ENCODE data around the gene VIPR1. TPM values are rescaled to one million over a fixed set of nuclear protein-coding genes. Genes with fewer than 3 reads are reported as not detected.

VIPR1 gene
- total RNA-seq, 1 donor from 2014 or later = 184 TPM

- Histone ChIP-seq H3K4me3 (no peak overlapping the region), H3K27ac (no peak overlapping the region), H3K4me1 (peaks cover 3% of the 10 kb centered on the region), H3K9me3 (no peaks in the 10 kb centered on the region), H3K27me3 (no peaks in the 10 kb centered on the region), H3K36me3 (no peaks in the 10 kb centered on the region)
- DNase-seq (no peak), ATAC-seq (no peak)
- intact Hi-C loops (cut with DNase I) = no loop called here
- TF ChIP-seq CTCF (IDR thresholded peaks at IDR 0.05) = no peak
Observed at GRCh38 chr3:42468111-42468510, 34.3 kb upstream of the VIPR1 start.

GRCh38 chr3:42472555-42472954 lies 29.9 kb upstream of the VIPR1 start:
- ATAC-seq (no peak), DNase-seq (no peak)
- Histone ChIP-seq H3K9me3 (no peaks in the 10 kb centered on the region), H3K27me3 (no peaks in the 10 kb centered on the region), H3K36me3 (no peaks in the 10 kb centered on the region), H3K4me3 (no peak overlapping the region), H3K27ac (peak overlapping the region; percentile 51), H3K4me1 (peaks cover 26% of the 10 kb centered on the region)
- intact Hi-C loops (cut with DNase I) = no loop called here
- TF ChIP-seq CTCF (IDR thresholded peaks at IDR 0.05) = no peak

GRCh38 chr3:42473083-42473932 lies 29.1 kb upstream of the VIPR1 start:
- intact Hi-C loops (cut with DNase I) = no loop called here
- Histone ChIP-seq H3K4me1 (peaks cover 26% of the 10 kb centered on the region), H3K27ac (peak overlapping the region; percentile 51), H3K4me3 (no peak overlapping the region), H3K36me3 (no peaks in the 10 kb centered on the region), H3K9me3 (no peaks in the 10 kb centered on the region), H3K27me3 (no peaks in the 10 kb centered on the region)
- no peak for TF ChIP-seq CTCF (IDR thresholded peaks at IDR 0.05)
- DNase-seq (peak; percentile 75), ATAC-seq (peak; percentile 73)

- Histone ChIP-seq H3K36me3 (no peaks in the 10 kb centered on the region), H3K4me1 (peaks cover 26% of the 10 kb centered on the region), H3K4me3 (no peak overlapping the region), H3K27me3 (no peaks in the 10 kb centered on the region), H3K9me3 (no peaks in the 10 kb centered on the region), H3K27ac (peak overlapping the region; percentile 58)
- ATAC-seq (peak; percentile 93), DNase-seq (peak; percentile 89)
- TF ChIP-seq CTCF (IDR thresholded peaks at IDR 0.05) = no peak
- intact Hi-C loops (cut with DNase I) = no loop called here
Observed at GRCh38 chr3:42476225-42477125, 26.0 kb upstream of the VIPR1 start.

GRCh38 chr3:42477696-42478095 lies 24.7 kb upstream of the VIPR1 start:
- Histone ChIP-seq H3K27me3 (no peaks in the 10 kb centered on the region), H3K9me3 (no peaks in the 10 kb centered on the region), H3K4me3 (no peak overlapping the region), H3K4me1 (peaks cover 26% of the 10 kb centered on the region), H3K27ac (no peak overlapping the region), H3K36me3 (no peaks in the 10 kb centered on the region)
- DNase-seq (no peak), ATAC-seq (no peak)
- intact Hi-C loops (cut with DNase I) = no loop called here
- TF ChIP-seq CTCF (IDR thresholded peaks at IDR 0.05) = no peak
